NCI-H2081 (cell line): ENCODE measurements around the gene LGSN.
"Not testable (repeated sequence)": the region's sequence is repeated elsewhere in the genome, so short reads cannot be mapped to it uniquely, and the experiment has no call there.

Source experiments
- DNase-seq, 2 experiments: peaks; one replicate each; lab custom pipeline; 2025; lab: John Stamatoyannopoulos, UW

LGSN gene

DNA sequence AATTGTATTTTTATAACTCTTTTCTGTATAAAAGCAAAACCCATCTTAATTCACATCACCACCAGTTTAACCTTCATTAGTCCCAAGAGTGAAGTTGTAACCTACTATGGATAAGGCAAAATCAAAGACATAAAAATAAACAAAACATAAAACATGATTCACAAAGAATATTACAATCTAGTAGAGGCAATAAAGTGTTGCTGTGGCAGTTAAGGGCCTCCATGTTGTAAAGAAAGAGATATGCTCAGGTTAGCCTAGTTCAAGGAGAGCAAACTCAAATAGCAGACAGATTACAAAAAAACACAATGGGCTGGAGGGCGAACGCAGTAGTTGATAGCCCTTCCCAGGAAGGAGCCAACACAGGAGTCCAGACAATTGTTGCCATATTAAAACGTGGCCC lies 13.4 kb downstream of the LGSN start:
- DNase-seq: no peak

DNA sequence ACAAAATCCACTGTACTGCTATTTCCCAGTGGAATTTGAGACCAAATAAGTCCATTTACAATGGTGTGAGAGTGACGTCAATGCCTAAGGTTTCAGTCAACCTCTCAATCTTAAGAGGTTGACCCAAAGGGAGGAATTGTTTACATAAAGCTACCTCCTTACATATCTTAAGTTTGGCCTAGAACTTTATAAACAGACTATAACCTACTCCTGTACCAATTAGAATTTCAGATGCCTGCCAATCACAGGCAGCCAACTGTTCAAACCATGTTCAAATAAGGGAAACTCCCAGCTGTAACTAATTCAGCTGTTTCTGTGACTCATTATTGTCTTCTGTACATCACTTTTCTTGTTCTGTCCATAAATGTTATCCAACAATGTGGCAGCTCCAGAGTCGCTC lies 14.5 kb downstream of the LGSN start:
- no peak for DNase-seq

DNA sequence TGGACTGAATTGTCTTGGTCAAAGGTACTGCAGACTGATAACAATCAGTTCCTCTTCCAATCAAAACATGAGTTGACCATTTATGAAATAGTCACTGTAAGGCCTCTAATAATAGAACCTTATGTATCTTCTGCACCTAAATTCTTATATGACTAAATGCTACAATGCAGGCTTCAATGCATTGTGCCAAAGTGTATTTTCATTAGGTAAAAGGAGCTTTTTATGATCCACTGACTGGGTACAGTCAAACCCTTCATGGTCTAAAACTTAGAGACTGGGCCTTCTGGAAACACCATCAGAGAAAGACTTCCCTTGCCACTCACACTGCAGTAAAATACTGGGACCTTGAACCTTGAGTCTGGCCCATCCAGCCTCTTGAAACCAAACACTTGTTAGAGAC lies 16.3 kb downstream of the LGSN start:
- DNase-seq: no peak

DNA sequence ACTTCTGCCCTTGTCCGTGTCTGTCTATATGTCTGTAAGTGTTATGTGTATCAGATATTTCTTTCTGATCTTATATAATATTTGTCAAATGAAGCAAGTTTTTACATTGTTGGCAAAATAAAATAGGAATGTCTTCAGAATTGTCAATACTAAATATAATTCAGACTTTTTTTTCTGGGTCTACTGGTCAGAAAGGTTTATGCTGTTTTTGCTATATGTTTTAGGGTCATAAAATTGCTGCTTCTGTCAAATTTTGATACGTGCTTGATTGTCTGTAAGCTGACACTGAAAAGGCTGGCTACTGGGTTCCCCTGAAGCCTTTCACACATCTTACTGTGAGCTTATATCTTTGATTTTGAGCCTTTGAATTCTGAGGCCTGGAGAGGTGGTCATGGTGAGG lies 20.1 kb downstream of the LGSN start:
- no peak for DNase-seq

DNA sequence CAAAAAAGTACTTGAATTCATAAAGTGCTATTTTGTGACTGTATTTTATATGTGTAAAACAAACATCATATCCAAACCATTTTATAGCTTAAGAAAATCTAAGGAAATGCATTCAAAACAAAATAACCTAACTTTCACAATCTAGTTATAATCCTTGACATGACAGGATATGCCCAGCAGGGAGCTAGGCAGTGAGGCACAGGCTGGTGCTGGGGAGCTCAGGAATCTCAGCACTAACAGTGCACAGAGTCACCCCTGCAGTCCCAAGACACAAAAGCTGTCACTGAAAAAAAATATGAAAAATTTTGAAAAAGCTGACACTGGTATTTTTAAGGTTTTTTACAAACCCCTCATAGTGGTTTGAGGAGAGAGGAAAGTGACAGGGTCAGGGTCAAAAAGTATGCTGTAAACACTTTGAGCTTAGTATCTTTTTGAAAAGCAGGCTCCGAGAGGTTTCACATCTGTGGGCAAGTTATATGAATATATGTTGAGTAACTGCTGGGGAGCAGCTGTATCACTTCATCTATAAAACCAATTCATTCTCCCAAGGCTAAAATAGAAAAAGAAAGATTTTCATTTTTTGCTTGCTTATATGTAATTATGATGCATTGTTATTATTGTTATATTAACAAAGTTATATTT lies 24.1 kb downstream of the LGSN start:
- DNase-seq: no peak

DNA sequence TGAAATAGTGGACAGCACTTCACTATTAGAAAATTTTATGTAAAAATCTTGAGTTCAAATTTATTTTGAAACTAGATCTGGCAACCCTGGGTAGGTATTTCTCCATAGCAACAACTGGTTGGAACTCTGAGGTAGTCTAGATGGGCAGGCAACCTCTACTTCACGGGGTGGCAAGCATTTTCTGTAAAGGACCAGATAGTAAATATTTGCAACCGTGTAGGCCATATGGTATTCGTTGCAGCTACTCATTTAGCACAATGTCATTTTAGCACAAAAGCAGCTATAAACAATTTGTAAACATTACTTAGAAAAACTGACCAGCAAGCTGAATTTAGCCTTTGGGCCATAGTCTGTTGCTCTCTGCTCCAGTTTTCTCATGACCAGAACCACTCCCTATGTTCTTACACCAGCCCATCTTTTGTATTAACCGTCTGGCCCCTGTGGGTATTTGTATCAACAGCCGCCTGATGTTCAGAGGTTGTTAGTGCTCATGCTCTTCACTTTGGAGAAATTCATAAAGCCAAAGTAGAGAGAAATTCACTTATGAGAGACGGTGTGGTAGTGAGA lies 29.2 kb downstream of the LGSN start:
- no peak for DNase-seq

DNA sequence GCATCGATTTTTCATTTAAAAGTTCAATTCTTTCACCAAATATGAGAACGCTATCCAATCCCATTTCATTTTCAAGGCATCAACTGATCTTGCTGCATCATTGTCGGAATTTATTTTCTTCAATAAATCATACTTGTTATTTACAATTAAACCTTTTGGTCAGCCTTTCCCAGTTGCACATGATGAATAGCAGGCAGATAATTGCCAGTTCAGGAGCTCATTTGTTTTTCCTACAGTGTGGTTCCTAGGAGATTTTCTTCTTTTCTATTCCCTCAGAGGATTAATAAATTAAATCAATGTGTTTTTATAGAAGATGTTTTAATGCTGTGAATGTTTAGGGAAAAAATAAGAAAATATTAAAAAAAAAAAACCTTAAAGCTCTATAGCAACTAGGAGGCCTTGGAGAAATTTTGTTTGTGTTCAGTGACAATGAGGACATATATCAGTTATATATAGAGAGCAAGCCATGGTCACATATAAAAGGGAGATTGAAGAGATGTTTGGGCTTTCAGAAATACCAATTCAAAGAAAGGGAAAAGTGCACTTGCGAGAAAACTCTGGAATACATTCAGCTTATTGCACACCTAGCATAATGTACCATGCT lies 30.4 kb downstream of the LGSN start:
- DNase-seq: no peak

DNA sequence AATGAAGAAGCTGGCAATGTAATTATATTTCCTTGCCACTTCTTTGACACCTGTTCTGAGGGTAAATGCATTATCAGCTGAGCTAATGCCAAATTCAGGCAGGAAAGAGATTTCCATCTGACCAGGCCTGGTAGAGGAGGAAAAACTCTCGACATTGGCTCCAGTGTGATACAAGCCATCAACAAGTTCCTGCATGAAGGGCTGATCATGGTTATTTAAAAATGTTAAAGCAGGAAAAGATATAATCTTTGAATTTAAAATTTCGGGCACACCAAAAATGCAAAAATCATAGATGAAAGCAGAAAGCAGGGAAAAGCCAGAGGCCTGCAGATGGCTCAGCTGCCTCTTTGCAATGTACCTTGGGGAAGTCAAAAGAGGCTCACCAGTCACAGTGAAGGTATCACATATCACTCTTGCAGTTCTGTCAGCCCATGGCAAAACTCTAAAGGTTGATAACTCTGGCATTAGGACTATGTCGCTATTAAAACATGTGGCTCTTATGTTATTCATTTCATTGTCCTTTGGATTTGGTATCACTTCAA lies 39.1 kb downstream of the LGSN start:
- DNase-seq: no peak

DNA sequence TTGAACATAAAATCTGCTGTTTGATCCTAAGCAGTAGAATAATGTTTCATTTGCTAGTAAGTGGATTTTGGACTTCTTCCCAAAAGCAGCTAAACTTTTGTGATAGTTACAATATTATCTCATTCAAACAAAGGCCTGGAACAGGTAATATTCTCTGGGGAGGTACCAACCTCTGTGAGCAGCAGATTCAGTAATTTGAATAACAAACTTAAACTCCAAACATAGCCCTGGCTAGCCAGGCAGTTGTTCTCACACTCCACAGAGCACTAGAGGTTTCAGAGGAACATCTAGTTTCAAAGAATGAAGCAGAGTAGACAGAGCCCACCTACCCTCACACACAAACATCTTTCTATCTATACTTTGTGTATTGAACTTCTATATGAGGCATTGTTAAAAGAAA lies 40.9 kb downstream of the LGSN start:
- no peak for DNase-seq

DNA sequence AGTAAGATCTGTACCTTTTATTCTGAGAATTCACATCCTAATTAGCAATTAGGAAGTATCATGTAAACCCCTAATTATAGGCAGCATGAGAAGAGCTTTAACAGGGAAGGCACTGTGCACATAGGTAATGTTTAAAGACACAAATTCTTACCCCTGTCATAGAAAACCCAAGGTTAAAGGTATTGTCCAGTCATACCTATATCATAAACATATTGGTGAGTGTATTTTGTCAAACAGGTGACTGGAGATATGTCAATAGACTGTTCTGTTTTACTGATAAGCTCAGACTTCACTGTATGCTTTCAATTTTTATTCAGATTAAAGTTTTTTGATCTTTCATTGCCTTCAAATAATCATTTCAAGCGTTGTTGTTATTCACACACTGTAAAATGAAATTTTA lies 43.8 kb downstream of the LGSN start:
- no peak for DNase-seq

DNA sequence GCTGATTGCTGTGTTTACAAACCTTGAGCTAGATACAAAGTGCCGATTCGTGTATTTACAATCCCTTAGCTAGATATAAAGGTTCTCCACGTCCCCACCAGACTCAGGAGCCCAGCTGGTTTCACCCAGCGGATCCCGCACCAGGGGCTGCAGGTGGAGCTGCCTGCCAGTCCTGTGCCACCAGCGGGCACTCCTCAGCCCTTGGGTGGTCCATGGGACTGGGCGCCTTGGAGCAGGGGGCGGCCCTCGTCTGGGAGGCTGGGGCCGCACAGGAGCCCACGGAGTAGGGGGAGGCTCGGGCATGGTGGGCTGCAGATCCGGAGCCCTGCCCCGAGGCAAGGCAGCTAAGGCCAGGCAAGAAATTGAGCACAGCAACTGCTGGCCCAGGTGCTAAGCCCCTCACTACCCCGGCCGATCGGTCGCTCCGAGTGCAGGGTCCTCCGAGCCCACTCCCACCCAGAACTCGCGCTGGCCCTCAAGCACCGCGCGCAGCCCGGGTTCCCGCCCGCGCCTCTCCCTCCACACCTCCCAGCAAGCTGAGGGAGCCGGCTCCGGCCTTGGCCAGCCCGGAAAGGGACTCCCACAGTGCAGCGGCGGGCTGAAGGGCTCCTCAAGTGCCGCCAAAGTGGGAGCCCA lies 44.9 kb downstream of the LGSN start:
- DNase-seq: not testable (repeated sequence)

DNA sequence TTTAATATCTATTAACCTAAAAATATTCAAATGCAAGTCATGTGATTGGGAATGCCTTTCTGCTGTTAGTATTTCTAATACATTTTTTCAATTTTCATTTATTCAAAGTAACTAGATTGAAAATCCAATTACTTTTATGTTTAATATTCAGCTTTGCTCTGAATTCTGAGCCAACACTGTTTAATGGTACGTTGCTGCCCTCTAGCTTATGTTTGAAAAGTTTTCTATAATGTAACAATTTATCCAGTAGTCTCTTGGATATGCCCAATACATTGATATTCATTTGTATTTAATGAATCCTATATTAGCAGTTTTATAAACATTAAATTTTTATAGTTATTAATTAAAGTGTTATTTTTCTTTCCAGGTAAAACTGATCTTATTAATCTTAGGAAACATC lies 47.4 kb downstream of the LGSN start:
- DNase-seq: peak; percentile 30 to 52

DNA sequence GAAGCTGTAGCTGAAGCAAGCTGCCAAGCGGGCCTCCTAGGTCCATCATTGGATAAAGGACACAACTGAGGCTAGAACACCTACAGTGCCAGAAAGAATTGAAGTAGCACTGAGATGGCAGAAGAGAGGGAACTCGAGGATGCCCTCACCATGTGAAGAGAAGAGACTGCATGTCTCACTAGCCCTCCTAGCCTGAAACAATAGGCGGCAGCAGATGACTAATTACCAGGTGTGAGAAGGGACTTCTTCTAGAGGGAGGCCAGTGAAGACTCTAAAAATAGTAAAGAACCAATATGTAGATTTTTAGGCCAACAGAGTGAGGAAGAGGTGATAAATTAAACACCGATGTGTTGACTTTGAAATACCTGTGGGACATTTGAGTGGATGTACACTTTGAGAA lies 50.3 kb downstream of the LGSN start:
- DNase-seq: no peak

DNA sequence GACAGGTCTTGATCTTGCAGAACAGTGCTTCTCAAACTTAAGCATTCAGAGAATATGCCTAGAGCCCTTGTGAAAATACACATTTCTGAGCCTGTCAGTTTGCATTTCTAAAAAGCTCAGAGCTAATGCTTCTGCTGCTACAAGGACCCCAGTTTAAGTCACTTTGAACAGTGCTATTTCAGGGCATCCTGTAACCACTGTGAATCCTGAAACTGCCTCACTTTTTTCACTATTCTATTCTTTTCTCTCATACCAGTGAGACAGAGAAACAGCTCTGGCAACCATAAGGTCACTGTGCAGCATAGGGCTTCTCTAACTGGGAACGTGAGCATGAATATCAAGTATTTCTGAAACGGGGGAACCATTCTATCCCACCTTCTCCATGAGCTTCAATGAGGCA lies 51.2 kb downstream of the LGSN start:
- DNase-seq: no peak

DNA sequence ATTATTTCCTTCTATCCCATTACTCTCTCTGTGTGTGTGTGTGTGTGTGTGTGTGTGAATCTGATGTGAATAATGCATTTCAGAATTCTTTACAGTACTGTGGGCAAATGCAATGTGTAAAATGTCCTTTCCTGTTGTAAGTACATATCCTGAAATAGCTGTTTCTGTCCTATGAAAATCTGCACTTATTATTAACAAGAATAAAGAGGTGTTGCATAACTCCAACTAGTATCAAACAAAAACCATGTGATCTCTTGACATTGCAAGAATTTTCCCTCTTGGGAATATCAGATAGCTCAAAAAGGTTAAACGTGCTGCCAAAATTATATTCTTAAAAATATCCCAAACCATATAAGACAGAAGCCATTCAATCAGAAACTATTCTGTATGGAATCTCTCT lies 52.0 kb downstream of the LGSN start:
- DNase-seq: no peak

DNA sequence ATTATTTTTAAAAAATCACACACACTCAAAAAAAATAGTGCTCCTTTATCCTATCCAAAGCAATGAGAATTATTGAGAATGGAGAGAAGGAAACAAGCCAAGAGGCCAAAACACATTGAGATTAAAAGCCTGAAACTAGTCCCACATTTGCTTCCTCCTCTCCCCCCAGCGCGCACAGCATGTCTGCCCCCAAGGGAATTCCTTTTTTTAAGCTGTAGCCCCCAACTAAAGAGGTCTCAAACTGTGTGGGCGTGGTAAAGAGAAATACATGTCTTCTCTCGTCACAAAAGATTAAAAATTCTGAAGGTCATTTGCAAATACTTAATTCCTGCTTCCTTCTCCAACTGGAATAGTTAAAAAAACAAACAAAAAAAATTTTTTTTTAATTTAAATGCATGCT lies 52.7 kb downstream of the LGSN start:
- DNase-seq: no peak

DNA sequence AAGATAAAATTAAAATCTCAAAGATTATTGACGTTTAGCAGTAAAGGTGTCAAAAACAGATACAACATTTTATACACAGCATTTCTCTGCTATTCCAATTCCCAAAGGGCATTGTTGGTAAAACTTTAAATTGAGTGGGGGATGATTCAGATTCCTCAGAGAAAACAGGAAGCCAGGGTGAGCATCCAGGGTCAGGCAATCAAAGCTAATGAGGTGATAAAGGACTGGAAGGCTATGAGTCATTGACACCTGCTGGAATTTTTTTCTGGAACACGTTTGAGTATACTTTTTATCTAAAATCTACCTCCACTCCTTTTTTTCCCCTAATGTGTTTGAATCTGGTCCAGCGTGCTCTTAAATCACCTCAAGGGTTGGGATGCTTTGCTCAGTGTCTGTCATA lies 56.3 kb downstream of the LGSN start:
- no peak for DNase-seq

DNA sequence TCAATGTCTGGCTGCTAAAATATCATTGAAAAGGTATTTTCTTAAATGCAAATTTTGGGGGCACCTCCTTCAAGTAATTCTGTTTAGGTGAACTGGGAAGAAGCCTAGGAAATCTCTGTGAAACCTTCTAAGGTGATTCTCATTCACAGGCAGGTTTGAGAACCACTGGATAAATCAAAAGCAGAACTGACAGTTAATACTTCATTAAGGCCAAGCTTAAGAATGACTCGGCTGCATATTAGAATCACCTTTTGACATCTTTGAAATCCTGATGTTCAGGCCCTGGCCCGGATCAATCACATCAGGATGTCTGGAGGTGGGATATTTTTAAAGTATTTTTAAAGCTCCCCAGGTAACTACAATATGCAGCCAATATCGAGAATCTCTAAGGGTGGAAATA lies 58.0 kb downstream of the LGSN start:
- no peak for DNase-seq

DNA sequence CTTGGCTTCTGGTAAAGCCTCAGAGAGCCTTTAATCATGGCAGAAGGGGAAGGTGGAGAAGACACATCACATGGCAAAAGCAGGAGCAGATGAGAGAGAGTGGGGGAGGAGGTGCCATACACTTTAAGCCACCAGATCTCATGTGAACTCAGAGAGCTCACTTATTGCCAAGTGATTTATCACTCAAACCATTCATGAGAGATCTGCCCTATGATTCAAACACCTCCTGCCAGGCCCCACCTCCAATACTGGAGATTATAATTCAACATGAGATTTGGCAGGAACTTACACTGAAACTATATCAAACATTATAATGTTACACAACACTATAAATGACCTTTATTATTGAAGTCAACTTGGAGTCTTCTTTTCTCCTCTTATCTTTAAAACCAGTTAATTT lies 60.6 kb downstream of the LGSN start:
- DNase-seq: no peak

DNA sequence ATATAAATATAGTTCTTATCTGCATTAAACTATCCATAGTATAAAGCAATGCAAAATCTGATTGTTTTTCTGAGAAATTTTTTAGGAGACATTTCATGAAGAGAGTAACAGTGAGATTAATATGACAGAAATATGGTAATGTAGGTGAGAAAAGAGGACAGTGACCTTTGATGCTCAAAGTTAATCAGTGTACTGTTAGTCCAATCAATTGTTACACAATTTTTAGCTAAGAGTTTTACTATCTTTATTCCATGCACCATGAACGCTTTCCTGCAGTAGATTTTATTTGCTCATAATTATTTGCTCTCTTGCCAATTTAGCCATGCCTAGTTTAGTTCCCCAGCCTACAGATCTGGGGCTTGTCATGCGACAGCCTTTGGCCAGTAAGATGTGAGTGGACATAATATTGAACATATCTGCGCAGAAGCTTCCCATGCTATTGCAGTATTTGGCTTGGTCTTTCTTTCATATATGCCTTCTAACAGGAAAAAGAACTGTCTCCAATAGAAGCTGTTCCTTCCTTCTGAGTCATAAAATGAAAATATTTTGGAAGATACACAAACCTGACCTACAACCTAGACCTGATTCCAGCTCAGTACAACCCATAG lies 69.8 kb downstream of the LGSN start:
- DNase-seq: no peak

DNA sequence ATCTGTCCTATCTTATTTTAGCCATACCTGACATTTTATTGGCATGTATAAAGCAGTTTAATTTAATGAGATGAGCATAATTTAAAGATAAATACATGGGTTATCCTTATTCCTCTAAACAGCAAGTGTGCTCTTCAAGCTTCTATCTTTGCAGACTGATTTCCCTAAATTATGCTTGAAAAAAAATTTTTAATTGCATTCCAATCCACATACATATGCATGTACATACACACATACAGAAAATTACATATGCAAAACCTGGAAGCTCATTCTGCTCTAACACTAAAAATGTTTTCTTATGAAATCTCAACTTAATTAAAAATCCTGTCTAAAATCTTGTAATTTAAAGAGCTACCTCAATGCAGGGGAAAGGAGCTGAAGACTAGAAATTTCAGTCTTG lies 73.2 kb downstream of the LGSN start:
- DNase-seq: no peak

DNA sequence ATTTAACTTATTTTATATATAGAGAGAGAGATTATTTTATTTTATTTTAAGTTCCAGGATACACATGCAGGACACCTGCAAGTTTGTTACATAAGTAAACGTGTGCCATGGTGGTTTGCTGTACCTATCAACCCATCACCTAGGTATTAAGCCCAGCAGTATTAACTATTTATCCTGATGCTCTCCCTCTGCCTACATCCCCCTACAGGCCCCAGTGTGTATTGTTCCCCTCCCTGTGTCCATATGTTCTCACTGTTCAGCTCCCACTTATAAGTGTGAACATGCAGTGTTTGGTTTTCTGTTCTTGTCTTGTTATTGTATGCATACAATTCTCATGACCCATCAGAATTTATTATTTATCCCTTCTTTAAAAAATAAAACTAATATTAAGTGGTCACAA lies 73.9 kb downstream of the LGSN start:
- no peak for DNase-seq

DNA sequence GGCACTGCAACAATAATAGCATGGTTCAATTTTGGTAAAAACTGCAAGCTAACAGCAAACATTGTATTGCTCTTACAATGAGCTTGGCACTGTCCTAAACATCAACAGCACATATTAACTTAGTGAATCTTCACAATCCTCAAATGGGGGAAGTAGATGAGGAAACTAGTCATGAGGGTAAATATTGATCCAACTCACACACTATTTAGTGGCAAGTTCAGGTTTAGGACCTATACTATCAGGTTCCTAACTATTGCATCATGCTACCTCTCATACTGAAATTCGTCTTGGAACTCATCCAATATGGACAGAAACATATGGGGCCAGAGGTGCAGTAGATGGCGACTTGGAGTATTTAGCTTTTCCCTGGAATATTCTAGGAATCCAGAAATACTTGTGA lies 74.4 kb downstream of the LGSN start:
- DNase-seq: peak in 1 of 2 experiments; percentile 1
